ENCODE data around the gene TRIP12.
"Not testable (repeated sequence)": the region's sequence is repeated elsewhere in the genome, so short reads cannot be mapped to it uniquely, and the experiment has no call there.

TRIP12 gene

DNA sequence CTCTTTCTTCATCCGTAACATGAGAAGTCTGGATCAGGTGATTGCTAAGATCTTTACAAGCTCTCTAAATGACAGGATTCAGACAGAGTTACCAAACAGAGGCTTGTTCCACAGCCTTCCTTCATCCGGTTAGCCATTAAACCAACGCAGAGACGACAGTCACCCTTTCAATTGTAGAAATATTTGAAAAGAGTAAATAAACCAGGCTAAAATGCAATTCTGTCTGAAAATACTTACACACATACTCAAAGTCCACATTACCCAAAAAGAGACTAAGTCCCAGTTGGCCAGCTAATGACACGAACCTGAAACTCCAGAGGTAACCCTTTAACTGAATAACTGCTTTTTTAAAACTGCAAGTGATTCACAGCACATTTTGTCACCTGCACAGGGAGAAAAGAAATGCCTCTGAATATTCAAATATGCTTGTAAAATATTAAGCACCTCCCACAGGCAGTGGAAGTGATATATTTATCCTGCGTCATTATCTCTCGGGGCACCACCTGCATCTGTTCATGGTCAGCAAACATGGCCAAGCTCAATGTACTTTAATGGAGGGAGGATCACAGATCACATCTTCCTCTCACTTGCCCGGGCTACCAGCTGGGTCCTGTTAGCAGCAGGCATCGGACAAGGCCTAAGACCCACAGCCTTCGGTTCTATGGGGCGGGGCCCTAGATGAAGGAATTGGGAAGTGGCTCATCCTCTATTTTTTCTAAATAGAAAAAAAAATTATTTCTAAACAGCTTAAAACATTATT lies 168.7 kb downstream of the TRIP12 start:
- no peak for DNase-seq

DNA sequence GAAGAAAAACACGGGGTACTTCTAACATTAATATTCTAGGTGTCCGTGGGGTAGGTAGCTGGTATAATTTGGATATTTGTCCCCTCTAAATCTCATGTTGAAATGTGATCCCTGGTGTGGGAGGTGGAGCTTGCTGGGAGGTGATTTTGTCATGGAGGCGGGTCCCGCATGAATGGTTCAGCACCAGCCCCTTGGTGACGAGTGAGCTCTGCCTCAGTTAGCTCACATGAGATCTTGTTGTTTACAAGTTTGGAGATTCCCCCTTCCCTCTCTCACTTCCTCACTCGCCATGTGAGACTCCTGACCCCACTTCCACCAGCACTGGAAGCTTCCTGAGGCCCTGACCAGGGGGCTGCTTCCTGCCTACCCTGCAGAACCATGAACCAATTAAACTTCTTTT lies 172.0 kb downstream of the TRIP12 start:
- DNase-seq, result no peak

DNA sequence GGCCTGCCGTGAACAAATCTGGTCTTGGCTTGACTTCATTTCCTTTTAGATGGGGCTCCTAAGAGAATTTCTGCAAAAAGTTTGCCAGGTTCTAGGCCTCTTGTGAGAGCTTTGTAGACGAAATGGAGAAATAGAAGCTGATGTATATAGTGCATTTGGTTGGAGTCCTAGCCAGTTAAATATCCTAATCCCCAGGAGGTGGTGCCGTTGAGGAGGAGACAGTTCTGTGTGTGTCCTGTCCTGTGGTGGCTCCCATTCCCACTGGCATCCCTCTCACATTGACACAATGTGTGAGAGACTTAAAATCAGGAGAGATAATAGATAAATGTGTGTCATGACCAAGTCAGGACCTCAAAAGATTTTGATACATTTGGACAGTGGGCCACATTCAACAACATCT lies 172.9 kb downstream of the TRIP12 start:
- DNase-seq, result no peak

DNA sequence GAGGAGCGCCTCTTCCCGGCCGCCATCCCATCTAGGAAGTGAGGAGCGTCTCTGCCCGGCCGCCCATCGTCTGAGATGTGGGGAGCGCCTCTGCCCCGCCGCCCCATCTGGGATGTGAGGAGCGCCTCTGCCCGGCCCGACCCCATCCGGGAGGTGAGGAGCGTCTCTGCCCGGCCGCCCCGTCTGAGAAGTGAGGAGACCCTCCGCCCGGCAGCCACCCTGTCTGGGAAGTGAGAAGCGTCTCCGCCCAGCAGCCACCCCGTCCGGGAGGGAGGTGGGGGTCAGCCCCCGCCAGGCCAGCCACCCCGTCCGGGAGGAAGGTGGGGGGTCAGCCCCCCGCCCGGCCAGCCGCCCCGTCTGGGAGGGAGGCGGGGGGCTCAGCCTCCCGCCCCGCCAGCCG lies 179.1 kb downstream of the TRIP12 start:
- DNase-seq, result not testable (repeated sequence)

DNA sequence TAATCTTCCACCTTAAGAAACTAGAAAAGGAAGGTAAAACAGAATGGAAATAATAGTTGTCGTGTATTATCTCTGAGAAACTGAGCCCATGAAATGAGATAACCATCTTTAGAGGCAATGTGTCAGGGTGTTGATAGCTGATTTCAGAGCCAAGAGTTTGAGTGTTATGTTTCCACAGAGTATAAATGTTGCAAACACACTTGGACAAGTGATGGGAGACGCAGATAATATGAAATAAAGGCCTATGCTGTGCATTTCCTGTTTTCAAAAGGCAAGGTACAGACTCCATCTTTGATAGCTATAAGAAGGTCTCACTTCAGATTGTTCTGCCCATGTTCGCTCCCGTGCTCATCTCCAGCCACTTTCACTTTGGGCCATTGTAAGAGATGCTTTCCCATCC lies 181.5 kb downstream of the TRIP12 start:
- DNase-seq, result no peak

DNA sequence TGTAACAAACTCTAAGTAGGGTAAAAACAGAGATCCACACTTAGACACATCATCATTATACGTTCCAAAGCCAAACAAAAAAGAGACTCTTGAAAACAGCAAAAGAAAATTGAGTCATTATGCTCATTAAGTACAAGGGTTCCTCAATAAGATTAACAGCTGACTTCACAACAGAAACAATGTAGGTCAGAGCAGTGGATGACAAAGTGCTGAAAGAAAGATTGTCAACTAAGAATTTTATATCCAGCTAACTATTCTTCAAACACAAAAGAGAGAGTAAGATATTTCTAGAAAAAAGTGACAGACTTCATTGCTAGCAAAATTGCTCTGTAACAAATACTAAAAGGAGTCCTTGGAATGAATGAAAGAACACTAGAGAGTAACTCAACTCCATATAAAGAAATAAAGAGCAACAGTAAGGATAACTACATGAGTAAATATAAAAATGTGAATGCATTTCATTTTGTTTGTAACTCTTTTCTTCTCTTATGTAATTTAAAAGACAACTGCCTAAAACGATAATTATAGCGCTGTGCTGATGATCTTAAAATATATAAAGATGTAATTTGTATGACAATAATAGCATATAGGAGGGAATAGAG lies 183.7 kb downstream of the TRIP12 start:
- no peak for DNase-seq

DNA sequence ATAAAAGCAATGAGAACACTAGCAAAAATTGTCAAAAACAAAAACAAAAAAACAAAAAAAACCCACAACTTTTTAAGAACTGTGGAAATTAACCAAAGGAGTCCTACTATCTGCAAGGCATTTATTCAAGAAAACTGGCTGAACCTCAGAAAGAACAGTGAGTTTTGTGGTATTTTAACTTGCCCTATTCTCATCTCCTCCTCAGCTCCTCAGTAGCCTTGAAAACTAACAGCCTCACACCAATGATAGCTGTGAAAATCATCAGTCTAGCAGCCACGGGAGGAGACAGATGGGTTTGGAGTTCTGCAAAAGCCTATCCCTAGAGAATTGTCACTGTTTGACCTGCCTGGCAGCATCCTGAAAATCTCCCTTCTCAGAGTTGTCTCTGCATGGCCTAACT lies 187.4 kb downstream of the TRIP12 start:
- no peak for DNase-seq

DNA sequence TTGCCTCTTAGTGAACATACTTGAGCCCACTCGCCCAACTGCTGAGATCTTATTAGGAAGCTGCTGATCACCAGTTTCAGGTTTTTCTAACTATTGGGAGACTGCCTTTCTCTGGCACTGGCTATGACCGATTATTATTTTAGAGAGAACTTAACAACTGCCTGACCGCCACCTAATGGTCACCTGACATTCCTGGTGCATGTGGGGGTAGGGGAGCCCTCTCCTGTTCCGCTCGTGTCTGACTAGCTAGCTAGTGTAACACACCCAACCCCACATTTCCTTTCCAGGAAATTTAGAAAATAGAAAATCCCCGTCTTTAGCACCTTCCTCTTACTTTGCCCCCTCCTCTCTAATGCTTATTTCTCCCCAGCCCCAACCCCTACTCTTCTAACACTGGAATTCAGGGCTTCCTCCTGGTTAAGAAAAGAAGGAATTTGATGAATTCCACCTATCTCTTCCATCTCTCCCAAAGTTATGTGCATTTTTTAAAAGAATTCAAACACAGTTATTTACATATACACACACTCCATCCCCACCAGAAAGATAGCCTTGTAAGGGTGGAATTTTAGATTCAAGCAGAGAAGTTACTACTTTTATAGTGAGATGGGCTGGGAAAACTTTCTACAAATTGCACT lies 188.1 kb downstream of the TRIP12 start:
- no peak for DNase-seq

DNA sequence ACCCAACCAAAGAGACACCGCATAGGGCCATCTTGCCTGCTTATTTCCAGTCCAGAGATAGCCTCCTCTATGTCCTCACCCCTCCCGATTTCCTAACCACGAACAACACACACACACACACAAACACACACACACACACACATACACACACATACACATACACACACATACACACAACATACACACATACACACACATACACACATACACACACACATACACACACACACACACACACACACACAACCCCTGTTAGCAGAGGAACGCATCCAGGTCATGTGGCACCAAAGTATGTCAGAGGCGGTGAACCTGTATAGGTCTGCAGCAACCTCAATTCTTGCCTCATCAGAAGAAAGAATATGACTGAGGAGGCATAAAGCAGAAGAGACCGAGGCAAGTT lies 188.9 kb downstream of the TRIP12 start:
- no peak for DNase-seq

DNA sequence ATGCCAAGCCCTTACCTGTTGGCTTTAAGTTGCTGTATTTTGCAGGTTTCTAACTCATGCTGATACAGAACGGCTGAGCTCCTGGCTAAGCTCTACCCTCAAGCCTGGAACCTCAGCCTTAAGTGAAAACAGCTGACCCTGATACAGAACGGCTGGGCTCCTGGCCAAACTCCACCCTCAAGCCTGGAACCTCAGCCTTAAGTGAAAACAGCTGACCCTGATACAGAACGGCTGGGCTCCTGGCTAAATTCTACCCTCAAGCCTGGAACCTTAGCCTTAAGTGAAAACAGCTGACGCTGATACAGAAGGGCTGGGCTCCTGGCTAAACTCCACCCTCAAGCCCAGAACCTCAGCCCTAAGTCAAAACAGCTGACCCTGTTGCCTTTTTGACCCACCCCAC lies 189.9 kb downstream of the TRIP12 start:
- no peak for DNase-seq

DNA sequence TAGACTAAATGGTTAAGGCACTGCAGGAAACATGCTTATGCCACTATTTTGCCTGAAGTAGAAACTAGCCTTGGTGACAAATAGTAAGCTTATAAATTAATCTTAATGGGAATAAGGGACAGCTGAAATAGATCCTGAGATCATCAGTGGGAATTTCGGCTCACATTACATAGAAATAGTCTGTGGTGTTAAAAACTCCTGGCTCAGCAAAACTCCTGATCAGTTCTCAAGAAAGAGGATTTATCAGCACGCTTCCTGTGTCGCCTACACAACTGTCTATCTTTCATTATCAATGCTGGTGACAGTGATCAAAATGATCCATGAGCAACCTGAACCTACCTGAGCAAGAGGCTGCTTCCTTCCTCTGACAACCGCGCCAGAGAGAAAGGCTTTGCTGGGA lies 190.4 kb downstream of the TRIP12 start:
- DNase-seq, result no peak

DNA sequence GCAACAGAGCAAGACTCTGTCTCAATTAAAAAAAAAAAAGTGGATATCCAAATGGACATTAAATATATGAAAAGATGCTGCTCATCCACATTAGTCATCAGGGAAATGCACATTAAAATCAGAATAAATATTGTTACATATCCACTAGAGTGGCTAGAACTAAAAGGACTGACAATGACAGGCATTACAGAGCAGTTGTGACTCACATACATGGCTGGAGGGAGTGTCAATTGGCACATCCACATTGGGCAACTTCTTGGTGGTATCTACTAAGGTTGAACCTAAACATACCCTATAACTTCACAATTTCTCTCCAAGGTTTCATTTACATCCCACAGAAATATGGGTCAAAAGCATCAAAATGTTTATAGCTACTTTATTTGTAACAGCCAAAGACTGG lies 193.4 kb downstream of the TRIP12 start:
- DNase-seq, result no peak

DNA sequence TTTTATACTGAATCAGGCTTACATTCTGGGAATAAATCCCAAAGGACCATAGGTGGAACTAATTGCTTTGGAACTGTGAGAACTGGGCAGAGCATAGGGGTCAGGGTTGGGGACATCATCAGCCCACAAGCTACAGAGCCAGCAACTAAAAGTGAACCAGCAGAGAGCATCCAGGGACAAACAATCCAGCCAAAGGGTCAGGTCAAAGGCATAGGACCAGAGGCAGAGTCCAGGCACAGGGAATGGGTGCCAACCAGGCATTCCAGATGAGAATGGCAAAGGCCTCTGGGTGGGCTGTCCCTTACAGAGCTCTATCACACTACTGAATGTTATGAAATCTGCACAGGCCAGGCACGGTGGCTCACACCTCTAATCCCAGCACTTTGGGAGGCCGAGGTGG lies 195.2 kb downstream of the TRIP12 start:
- no peak for DNase-seq

DNA sequence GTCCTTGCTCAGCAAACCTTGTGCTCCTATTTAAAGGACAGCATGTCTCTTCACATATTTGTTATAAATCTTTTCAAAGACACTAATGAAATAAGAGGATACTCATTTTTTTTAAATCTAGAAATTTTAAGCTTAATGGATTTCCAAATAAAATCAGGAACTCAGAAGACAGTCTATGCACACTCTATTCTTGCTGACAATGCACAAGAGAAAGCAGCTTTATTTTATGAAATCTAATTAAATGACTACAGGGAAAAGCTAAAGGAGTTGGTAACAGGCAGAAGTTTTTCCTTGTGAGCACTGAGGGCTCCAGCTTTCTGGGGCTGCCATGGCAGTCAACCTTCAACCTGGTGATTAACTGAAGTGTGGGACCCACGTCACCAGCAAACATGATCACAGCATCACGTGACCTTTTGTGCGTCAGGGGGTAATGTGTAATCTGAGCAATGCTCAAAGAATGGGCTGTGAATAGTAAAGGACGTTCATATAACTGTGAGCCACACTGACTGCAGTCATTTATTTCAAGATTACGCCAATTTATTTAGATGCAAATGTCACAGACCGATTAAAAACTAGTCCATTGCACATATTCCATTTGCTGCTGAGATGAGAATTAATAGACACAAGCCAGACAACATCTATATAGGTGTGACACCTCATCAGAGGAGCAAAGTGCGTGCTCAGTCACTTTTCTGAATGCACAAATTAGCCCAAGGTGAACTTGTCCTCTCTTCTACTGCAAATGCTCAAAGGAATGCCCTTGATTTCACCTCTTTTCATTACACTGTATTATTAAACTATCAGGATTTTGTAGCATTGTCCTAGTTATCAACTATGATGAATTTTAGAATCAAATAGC lies 195.9 kb downstream of the TRIP12 start:
- DNase-seq, result no peak

DNA sequence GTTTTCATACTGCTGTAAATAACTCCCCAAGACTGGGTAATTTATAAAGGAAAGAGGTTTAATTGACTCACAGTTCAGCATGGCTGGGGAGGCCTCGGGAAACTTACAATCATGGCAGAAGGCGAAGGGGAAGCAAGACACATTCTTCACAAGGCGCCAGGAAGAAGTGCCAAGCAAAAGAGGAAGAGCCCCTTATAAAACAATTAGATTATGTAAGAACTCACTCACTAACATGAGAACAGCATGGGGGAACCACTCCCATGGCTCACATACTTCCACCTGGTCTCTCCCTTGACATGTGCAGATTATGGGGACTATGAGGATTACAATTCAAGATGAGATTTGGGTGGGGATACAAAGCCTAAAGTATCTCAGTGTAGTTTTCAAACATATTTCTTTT lies 198.6 kb downstream of the TRIP12 start:
- DNase-seq, result not testable (repeated sequence)

DNA sequence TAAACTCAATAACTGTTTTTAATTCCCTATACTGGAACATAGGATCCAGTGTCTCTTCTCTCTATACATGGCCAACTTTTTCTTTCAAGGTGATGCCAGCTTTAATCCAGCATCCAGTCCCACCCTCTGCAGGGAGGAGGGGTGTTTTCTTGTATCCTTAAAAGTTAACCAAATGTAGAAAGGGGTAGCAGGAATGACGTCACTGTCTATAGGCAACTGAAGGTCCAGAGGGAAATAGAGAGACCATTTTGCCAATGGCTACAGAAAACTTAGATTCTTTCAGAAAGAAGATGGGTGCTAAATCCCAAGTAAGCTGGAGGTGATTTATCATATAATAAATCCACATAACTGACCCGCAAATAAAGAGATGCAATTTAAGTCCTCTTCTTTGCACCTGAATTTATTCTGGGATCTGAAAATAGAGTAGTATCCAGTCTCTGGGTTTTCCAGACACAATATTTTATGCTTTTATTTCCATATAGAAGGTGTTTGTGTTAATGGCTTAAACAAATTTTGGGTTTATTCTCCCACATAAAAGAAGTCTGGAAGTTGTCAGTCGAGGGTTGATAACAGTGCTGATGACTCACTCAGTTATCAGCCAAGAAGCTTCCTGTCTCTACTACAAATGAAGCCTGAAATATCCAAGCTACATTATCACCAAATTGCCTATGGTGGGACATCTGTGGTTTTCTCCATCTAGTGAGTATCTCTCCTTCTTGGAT lies 201.7 kb downstream of the TRIP12 start:
- no peak for DNase-seq

DNA sequence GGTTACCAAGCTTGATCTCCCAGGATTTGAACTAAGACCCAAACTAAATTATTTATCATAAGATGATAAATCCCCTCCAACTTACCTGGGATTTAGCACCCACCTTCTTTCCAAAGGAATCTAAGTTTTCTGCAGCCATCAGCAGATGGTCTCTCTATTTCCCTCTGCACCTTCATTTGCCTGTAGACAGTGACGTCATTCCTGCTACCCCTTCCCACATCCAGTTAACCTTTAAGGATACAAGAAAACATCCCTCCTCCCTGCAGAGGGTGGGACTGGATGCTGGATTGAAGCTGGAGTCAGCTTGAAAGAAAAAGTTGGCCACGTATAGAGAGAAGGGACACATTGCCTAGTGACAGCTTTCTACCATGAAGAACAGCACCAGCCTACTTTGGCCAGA lies 203.8 kb downstream of the TRIP12 start:
- DNase-seq, result no peak

DNA sequence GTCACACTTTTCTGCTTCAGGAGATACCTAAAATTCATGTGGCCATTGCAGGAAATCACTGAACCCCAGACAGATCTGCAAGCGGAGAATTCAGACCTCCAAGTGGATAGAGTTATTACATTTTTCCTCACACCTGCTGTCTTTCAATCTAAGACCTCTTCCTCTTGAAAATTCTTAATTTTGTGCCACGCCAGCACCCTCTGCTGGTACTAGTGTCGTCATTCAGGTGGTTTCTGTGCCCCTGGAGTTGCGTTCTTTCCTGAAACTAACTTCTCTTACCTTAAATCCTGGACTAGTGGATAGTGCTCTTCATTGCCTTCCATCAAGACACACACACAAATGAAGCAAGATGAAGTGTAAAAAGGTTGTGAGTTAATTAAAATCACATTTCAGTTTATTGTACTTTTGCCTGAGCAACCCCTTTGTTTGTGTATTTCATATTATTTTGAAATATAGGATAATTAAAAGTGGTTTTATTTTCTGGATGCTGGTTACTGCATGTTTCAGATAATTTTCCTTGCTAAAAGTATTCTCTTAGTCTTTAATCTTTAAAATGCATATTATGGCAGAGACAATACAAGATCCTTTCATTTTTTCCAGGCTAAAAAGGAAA lies 205.8 kb downstream of the TRIP12 start:
- peak; percentile 46 for DNase-seq

DNA sequence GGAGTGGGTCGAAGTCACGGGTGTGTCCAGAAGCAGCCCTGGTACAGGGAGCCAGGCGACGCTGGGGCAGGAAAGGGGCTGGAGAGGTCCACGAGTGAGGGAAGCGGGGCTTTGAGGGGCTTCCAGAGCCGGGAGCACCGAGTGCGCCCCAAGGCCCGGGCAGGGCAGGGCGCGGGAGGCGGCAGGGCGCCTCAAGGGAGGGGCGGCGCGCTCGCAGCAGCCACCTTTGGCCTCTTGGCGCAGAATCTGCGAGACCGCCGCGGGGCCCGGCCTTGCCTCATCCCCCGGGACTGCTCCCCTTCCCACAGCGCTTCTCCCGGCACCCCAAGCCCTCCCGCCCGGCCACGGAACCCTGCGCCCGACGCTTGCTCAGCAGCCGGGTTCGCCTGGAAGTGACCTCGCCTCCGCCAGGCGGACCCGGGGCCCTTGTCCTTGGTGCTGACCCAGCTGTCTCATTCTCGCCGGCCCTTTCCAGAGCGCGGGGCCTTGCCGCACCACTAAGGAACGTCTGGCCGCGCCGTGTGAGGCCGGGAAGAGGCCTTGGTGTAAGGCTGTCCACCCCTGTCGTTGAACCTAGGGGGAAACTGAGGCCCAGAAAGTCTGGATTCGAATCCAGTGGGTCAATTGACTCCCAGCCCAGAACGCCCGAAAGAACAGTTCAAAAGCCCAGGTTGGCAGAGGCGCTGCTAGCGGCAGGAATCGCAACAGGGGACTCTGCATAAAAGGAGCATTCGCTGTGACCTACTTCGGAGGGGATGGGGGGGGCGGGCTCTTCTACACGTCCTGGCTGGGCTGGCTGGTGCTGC lies 206.9 kb downstream of the TRIP12 start:
- peak; percentile 28 for DNase-seq

DNA sequence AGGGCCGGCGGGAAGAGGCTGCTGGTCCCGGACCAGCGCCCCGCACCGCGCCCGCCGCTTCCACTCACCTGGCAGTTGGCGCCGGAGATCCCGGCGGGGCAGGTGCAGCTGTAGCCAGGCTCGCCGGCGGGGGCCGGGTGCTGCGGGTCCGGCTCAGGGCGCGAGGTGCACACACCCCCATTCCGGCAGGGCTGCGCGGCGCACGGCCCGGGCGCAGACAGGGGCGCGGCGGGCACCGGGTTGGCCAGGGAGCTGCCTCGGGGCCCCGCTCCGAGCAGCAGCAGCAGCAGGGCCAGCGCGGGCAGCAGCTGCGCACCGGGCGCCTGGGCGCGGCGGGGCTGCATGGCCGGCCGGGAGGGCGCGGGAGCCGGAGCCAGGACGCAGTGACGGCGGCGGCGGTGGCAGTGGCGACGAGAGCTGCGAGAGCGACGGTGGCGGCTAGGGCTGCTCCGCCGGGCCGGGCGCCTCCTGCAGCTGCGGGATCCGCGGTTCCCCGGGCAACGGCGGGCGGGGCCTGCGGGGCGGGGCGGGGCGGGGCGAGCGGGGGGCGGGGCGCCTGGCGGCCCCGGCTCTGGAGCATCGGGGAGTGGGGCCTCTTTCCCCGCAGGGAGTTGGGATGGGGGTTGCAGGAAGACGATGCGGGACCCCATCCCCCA lies 207.6 kb downstream of the TRIP12 start, which contains the start of gene DNER:
Gene DNER, minus strand, starts transcription at position 476 of the 656 bp plus-strand sequence. Its CDS starts 132 bp downstream, at position 344.
- peak; percentile 67 for DNase-seq
